Endothelial cell of umbilical vein (primary cell): ENCODE results near the gene ZP2.

Source experiments
- CTCF ChIP-seq, 2 donors: IDR thresholded peaks; 1 replicate in 1 of 2; 2 replicates in 1 of 2; pipeline ENCODE4 v1.5.1; 2011; ENCODE audit warnings: low read length in 2 of 2, mild to moderate bottlenecking in 2 of 2, moderate library complexity in 2 of 2, control low read depth in 1 of 2, inconsistent platforms in 1 of 2, low read depth in 1 of 2; ENCODE audit not compliant: insufficient read depth in 1 of 2; ENCODE audit errors: extremely low read depth in 1 of 2
- EZH2 ChIP-seq: IDR thresholded peaks from 2 replicates; pipeline ENCODE4 v1.6.1; 2012; ENCODE audit warnings: borderline replicate concordance, low read depth, mild to moderate bottlenecking, moderate library complexity, low read length, inconsistent platforms; ENCODE audit not compliant: severe bottlenecking
- FOS ChIP-seq: IDR thresholded peaks from 2 replicates; pipeline ENCODE4 v1.6.1; 2011; ENCODE audit warnings: mild to moderate bottlenecking, low read length, moderate library complexity, borderline replicate concordance; ENCODE audit not compliant: insufficient read depth
- MAX ChIP-seq: IDR thresholded peaks from 2 replicates; pipeline ENCODE4 v1.6.1; 2011; ENCODE audit not compliant: insufficient read depth, insufficient read length
- POLR2A ChIP-seq: IDR thresholded peaks from 2 replicates; pipeline ENCODE4 v1.6.1; 2012; ENCODE audit warnings: low read depth, mild to moderate bottlenecking, control low read depth, low read length
- POLR2AphosphoS5 ChIP-seq: IDR thresholded peaks from 2 replicates; pipeline ENCODE4 v1.6.1; 2012; ENCODE audit warnings: low read depth, mild to moderate bottlenecking, control low read depth, low read length, moderate library complexity; ENCODE audit not compliant: insufficient read depth

GRCh38 chr16:21217121-21217520, 5.7 kb upstream of the ZP2 start:
- TF ChIP-seq CTCF (IDR thresholded peaks at IDR 0.05; ENCODE audit: extremely low read depth in 1 of 2, insufficient read depth in 1 of 2, low read depth in 1 of 2, low read length in 2 of 2) (no peak), POLR2AphosphoS5 (no peak), FOS (no peak), POLR2A (no peak), EZH2 (no peak), MAX (no peak)
